Astrocyte of the cerebellum (primary cell): ENCODE results near the gene KANSL1.

Experiments
- DNase-seq: peaks from one replicate; pipeline ENCODE4 v3.0.0-alpha.2; 2011; ENCODE audit warnings: low read depth
- H3K4me3 ChIP-seq: 2 replicates; pipeline ENCODE4 v1.5.1; 2011; ENCODE audit warnings: mild to moderate bottlenecking, low read depth, low read length, moderate library complexity
- CTCF ChIP-seq: IDR thresholded peaks from 2 replicates; pipeline ENCODE4 v1.5.1; 2012; ENCODE audit warnings: low read length, low read depth, moderate library complexity, mild to moderate bottlenecking; ENCODE audit errors: missing control alignments
- in situ Hi-C: cut with HindIII; loops from 2 replicates; pipeline ENCODE4 v1.10.0; 2017; ENCODE audit warnings: low sequenced_read_pairs

The KANSL1 gene

GRCh38 chr17:46159686-46160085 is 33.5 kb downstream of the KANSL1 start:
- no peak for TF ChIP-seq CTCF
- DNase-seq, result no peak
- H3K4me3 ChIP-seq, result no peak overlapping the region
- in situ Hi-C loops, result no loop called here

- TF ChIP-seq CTCF, result no peak
- in situ Hi-C loops, result no loop called here
- H3K4me3 ChIP-seq, result no peak overlapping the region
Observed at GRCh38 chr17:46158323-46159296, 34.6 kb downstream of the KANSL1 start.

GRCh38 chr17:46157443-46158062 is 35.7 kb downstream of the KANSL1 start:
- peak; percentile 51 for DNase-seq
- H3K4me3 ChIP-seq, result no peak overlapping the region
- in situ Hi-C loops, result no loop called here
- no peak for TF ChIP-seq CTCF

More at GRCh38 chr17:46158323-46159296, 34.6 kb downstream of the KANSL1 start:
- no peak for DNase-seq

GRCh38 chr17:46154151-46154816 is 38.9 kb downstream of the KANSL1 start:
- TF ChIP-seq CTCF, result no peak
- in situ Hi-C loops, result no loop called here
- no peak overlapping the region for H3K4me3 ChIP-seq
- no peak for DNase-seq

- TF ChIP-seq CTCF, result no peak
- in situ Hi-C loops, result no loop called here
Observed at GRCh38 chr17:46152423-46152822, 40.8 kb downstream of the KANSL1 start.

GRCh38 chr17:46151762-46152161 is 41.5 kb downstream of the KANSL1 start:
- DNase-seq, result no peak
- no peak overlapping the region for H3K4me3 ChIP-seq
- no peak for TF ChIP-seq CTCF

More at GRCh38 chr17:46152423-46152822, 40.8 kb downstream of the KANSL1 start:
- no peak for DNase-seq
- H3K4me3 ChIP-seq, result no peak overlapping the region

More at GRCh38 chr17:46151762-46152161, 41.5 kb downstream of the KANSL1 start:
- in situ Hi-C loops, result no loop called here
